Natural killer cell (primary cell): ENCODE results near the gene SPC24. TPM values are rescaled to one million over a fixed set of nuclear protein-coding genes. Genes with fewer than 3 reads are reported as not detected.
A peak's percentile ranks its signal among the peaks of the same experiment; 100 is the strongest.

Experiments
- ATAC-seq, 3 donors: fragments of 150-1000 bp in 2 of 3; fragments of 200-7000 bp in 1 of 3; cut with Tn5 transposase; 1 replicate in 1 of 3; 2 replicates in 2 of 3; pipeline ENCODE4 v1.10.0; 2021; ENCODE audit warnings: mild to moderate bottlenecking in 2 of 3, moderate library complexity in 2 of 3
- DNase-seq, 2 donors: peaks; one replicate each; pipeline versions ENCODE4 v3.0.0 to v3.0.0-alpha.2; 2013 to 2021; ENCODE audit warnings: mixed read lengths in 1 of 2
- H3K27ac ChIP-seq: one replicate; pipeline ENCODE4 v1.5.1; 2013; ENCODE audit warnings: mild to moderate bottlenecking, low read length
- H3K27me3 ChIP-seq: one replicate; pipeline ENCODE4 v1.6.1; 2013; ENCODE audit warnings: low read length; ENCODE audit not compliant: control insufficient read depth, insufficient read depth
- H3K36me3 ChIP-seq: one replicate; pipeline ENCODE4 v1.6.1; 2013; ENCODE audit warnings: low read length; ENCODE audit not compliant: control insufficient read depth, insufficient read depth
- H3K4me1 ChIP-seq: one replicate; pipeline ENCODE4 v1.6.1; 2013; ENCODE audit warnings: low read length; ENCODE audit not compliant: control insufficient read depth, insufficient read depth
- H3K4me3 ChIP-seq: one replicate; pipeline ENCODE4 v1.5.1; 2013; ENCODE audit warnings: low read length
- H3K9me3 ChIP-seq: one replicate; pipeline ENCODE4 v1.6.1; 2013; ENCODE audit warnings: low read length; ENCODE audit not compliant: control insufficient read depth, insufficient read depth
- H3K27ac Mint-ChIP-seq, 2 donors: one replicate each; pipeline ENCODE4 v1.8.0; 2022; ENCODE audit warnings: mild to moderate bottlenecking in 2 of 2, mixed read lengths in 2 of 2, moderate library complexity in 1 of 2
- H3K27me3 Mint-ChIP-seq, 2 donors: one replicate each; pipeline ENCODE4 v1.8.0; 2022; ENCODE audit warnings: low read depth in 2 of 2, mixed read lengths in 2 of 2
- H3K36me3 Mint-ChIP-seq: one replicate; pipeline ENCODE4 v1.8.0; 2022; ENCODE audit warnings: mixed read lengths
- H3K4me1 Mint-ChIP-seq, 2 donors: one replicate each; pipeline ENCODE4 v1.8.0; 2022; ENCODE audit warnings: mixed read lengths in 2 of 2
- H3K4me3 Mint-ChIP-seq: one replicate; pipeline ENCODE4 v1.8.0; 2022; ENCODE audit warnings: mild to moderate bottlenecking, moderate library complexity, mixed read lengths
- H3K9me3 Mint-ChIP-seq, 2 donors: one replicate each; pipeline ENCODE4 v1.8.0; 2022; ENCODE audit warnings: mixed read lengths in 2 of 2
- WGBS: methylation state at CpG from one replicate; pipeline ENCODE4 v1.1.7; 2013; ENCODE audit warnings: missing lambda C conversion rate; ENCODE audit not compliant: insufficient coverage; 5-methylcytosine and 5-hydroxymethylcytosine counted together
- intact Hi-C: fragments of 100-400 bp; cut with micrococcal nuclease; formaldehyde crosslinking; loops from one replicate; pipeline ENCODE4 v1.14.2; 2022
- total RNA-seq, 4 donors: library from RNA; stranded (reverse); fragments of 120-200 nt in 1 of 4; gene quantifications; one replicate each; pipeline versions ENCODE4 v1.2.3 to v1.2.4, GENCODE V29; 2013 to 2022
- TF ChIP-seq, protein P1 (sequence below): fragments of 200-600 bp; IDR thresholded peaks from one replicate; pipeline ENCODE4 v1.8.0; 2022; ENCODE audit warnings: antibody characterized with exemption

Gene SPC24
- total RNA-seq, 3 donors from 2014 or later (not counting 1 experiment from before 2014, with no cell fraction given): 1.7 to 6.1 (median 4.1) TPM

- Mint-ChIP-seq H3K4me1 (peaks cover 0 to 24% of the 10 kb centered on the region in 2 donors), H3K9me3 (no peaks in the 10 kb centered on the region), H3K36me3 (no peaks in the 10 kb centered on the region), H3K27me3 (peaks cover 0 to 8% of the 10 kb centered on the region in 2 donors), H3K4me3 (peak overlapping the region; percentile 88), H3K27ac (no peak overlapping the region)
- ATAC-seq (no peak), DNase-seq (no peak)
- TF ChIP-seq, protein P1, sequence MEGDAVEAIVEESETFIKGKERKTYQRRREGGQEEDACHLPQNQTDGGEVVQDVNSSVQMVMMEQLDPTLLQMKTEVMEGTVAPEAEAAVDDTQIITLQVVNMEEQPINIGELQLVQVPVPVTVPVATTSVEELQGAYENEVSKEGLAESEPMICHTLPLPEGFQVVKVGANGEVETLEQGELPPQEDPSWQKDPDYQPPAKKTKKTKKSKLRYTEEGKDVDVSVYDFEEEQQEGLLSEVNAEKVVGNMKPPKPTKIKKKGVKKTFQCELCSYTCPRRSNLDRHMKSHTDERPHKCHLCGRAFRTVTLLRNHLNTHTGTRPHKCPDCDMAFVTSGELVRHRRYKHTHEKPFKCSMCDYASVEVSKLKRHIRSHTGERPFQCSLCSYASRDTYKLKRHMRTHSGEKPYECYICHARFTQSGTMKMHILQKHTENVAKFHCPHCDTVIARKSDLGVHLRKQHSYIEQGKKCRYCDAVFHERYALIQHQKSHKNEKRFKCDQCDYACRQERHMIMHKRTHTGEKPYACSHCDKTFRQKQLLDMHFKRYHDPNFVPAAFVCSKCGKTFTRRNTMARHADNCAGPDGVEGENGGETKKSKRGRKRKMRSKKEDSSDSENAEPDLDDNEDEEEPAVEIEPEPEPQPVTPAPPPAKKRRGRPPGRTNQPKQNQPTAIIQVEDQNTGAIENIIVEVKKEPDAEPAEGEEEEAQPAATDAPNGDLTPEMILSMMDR: no peak
- Histone ChIP-seq H3K27ac (no peak overlapping the region), H3K27me3 (no peaks in the 10 kb centered on the region), H3K9me3 (no peaks in the 10 kb centered on the region), H3K4me1 (peaks cover 13% of the 10 kb centered on the region), H3K36me3 (no peaks in the 10 kb centered on the region), H3K4me3 (no peak overlapping the region)
- WGBS: 90% methylated on average over 7 of the region's 7 CpGs
- intact Hi-C loops: no loop called here
Measured at GRCh38 chr19:11198769-11199424, 43.3 kb upstream of the SPC24 start.

- DNase-seq (no peak), ATAC-seq (no peak)
- peak overlapping the region; percentile 88 for H3K4me3 Mint-ChIP-seq
- no peaks in the 10 kb centered on the region for H3K36me3 Mint-ChIP-seq
- H3K9me3 Mint-ChIP-seq: no peaks in the 10 kb centered on the region
- peaks cover 13% of the 10 kb centered on the region for H3K4me1 ChIP-seq
- no peak overlapping the region for H3K27ac ChIP-seq
- no peaks in the 10 kb centered on the region for H3K9me3 ChIP-seq
- 91% methylated on average over 7 of the region's 7 CpGs for WGBS
- H3K36me3 ChIP-seq: no peaks in the 10 kb centered on the region
- no peaks in the 10 kb centered on the region for H3K27me3 ChIP-seq
- intact Hi-C loops: no loop called here
- H3K27ac Mint-ChIP-seq: peak overlapping the region in 1 of 2 donors; percentile 52
- TF ChIP-seq, protein P1: no peak
- peaks cover 0 to 4% of the 10 kb centered on the region in 2 donors for H3K27me3 Mint-ChIP-seq
- H3K4me1 Mint-ChIP-seq: peaks cover 0 to 17% of the 10 kb centered on the region in 2 donors
- peak overlapping the region; percentile 50 for H3K4me3 ChIP-seq
Measured at GRCh38 chr19:11198175-11198534, 42.6 kb upstream of the SPC24 start.

GRCh38 chr19:11197291-11198174 is 42.0 kb upstream of the SPC24 start, which contains the start of gene KANK2:
Gene KANK2, minus strand, starts transcription at chr19:11197545. Its CDS starts 3,034 bp downstream, at chr19:11194511.
- Mint-ChIP-seq H3K9me3 (no peaks in the 10 kb centered on the region), H3K27me3 (peaks cover 0 to 3% of the 10 kb centered on the region in 2 donors), H3K27ac (peak within 1 kb of the TSS in 1 of 2 donors; percentile 58), H3K36me3 (no peaks in the 10 kb centered on the region), H3K4me1 (peaks cover 0 to 15% of the 10 kb centered on the region in 2 donors), H3K4me3 (peak within 1 kb of the TSS; percentile 88)
- peak within 1 kb of the TSS; percentile 50 for H3K4me3 ChIP-seq
- intact Hi-C loops: no loop called here
- H3K4me1 ChIP-seq: peaks cover 13% of the 10 kb centered on the region
- H3K27ac ChIP-seq: no peak within 1 kb of the TSS
- under 1% methylated on average over 76 of the region's 78 CpGs for WGBS
- DNase-seq (peak; percentile 81), ATAC-seq (peak; percentile 91 to 97 (median 94))
- no peaks in the 10 kb centered on the region for H3K27me3 ChIP-seq
- H3K36me3 ChIP-seq: no peaks in the 10 kb centered on the region
- TF ChIP-seq, protein P1: no peak
- no peaks in the 10 kb centered on the region for H3K9me3 ChIP-seq
